T1000 (cell line): ENCODE data around the gene CASKIN2.
"Not testable (repeated sequence)": the region's sequence is repeated elsewhere in the genome, so short reads cannot be mapped to it uniquely, and the experiment has no call there.

Experiments
- DNase-seq: peaks from one replicate; lab custom pipeline; 2025; ENCODE audit warnings: mixed read lengths; lab: John Stamatoyannopoulos, UW

CASKIN2 gene

DNA sequence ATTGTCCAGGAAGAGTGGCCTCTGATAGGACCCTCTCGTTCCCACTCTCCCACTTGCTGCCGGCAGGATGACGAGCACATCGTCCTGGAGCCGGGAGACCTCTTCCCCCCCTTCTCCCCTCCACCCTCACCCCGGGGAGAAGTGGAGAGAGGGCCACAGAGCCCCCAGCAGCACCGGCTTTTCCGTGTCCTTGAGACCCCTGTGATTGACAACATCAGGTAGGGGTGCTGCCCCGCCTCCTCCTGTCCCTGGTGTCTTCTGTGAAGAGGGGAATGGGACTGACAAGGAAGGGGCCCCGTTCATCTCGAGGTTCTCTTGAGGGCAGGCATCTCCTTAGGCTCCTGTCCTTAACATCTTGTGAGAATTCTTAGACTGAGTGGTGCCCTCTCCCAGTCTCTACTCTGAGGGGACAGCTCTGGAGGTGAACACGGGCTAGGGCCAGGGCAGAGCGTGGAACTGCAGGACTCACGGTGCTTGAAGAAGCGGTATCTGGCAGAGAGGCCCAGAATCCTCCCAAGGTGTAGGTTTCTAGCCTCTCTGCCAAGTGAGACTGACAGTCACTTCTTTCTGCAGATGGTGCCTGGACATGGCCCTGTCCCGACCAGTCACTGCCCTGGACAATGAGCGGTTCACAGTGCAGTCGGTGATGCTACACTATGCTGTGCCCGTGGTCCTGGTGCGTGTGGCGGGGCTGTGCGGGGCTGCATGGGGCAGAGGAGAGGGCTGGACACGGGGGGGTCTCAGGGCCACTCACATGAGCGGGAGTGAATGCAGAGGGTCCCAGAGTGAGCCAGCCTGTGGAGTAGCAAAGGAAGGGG, 26.4 kb downstream of the CASKIN2 start:
- no peak for DNase-seq

DNA sequence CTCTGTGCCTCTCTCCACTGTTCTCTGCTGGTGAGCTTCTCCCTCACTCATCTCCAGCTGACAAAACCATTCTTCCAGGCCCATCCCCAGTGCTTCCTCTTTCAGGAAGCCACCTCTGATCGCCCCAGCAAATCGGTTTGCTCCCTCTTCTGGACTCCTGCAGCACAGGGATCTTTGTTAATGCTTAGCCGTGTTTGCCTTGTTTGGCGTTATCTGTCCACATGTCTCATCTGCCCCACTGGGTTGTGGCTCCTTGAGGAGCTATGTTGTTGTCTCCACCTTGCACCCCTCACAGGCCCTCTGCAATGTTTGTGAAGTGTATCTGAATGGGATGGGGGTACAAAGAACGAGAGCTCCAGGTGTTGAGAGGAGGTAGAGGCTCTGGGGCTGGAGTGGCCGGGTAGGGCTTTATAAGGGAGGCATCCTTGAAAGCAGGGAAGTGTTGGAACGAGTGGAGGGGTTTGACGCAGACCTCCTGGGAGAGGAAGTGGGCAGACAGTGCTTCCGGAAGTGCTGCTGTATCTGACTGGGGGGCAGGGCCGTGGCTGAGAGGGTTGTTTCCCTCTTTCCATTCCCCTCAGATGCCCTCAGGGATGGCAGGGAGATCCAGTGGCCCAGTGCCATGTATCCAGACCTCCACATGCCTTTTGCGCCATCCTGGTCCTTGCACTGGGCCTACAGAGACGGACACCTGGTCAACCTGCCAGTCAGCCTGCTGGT, 27.8 kb downstream of the CASKIN2 start:
- no peak for DNase-seq

DNA sequence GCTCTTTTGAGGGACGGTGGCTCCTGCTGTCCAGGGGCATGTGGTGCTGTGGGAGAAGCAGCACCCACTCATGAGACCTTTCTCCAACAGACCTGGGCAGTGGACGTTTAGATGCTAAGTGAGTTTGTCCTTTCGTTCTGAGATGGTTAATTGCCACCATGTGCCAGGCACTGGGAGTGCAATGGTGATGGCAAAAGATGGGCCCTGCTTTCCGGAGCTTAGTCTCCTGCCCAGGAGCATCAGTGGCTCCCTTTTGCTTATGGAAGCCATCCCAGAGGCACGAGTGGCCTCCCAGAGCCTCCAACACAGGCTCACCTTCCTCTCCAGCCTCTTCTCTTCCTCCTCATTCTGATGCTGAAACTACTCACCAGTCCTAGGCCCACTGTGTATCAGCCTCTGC, 28.4 kb downstream of the CASKIN2 start:
- DNase-seq, result no peak

DNA sequence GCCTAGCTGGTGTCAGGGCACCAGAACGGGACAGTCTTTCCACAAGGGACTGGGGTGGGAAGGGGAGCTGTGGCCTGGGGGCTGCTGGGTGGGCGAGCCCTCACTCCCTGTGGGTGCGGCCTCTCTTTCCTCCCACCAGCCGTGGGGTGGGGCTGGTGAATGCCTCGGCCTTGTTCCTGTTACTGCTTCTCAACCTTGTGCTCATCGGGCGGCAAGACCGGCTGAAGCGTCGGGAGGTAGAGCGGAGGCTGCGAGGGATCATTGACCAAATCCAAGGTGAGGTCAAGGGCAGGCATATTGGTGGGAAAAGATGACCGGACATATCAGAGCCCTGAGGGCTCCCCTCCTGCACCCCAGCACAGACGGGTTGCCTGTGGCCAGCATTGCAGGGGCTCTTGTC, 29.2 kb downstream of the CASKIN2 start:
- DNase-seq, result no peak

DNA sequence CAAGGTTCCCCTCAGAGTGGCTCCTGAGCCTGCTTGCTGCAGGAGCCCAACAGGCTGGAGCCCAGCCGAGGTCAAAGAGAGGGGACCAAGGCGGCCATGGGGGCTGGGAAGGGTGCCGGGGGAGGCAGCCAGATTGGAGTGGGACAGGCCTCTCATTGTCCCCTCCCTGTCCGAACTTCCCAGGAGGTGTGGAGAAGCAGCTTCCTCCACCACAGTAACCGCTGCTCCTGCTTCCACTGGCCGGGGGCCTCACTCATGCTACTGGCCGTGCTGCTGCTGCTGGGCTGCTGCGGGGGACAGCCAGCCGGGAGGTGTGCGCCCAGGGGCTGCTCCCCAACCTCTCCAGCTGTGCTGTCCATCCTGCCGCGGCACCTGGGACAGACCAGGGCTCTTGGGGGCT, 29.6 kb downstream of the CASKIN2 start:
- DNase-seq, result no peak

GRCh38 chr17:75482098-75482942, 33.0 kb downstream of the CASKIN2 start:
- no peak for DNase-seq

- no peak for DNase-seq
These were observed 33.9 kb downstream of the CASKIN2 start for GRCh38 chr17:75481194-75482068.

DNA sequence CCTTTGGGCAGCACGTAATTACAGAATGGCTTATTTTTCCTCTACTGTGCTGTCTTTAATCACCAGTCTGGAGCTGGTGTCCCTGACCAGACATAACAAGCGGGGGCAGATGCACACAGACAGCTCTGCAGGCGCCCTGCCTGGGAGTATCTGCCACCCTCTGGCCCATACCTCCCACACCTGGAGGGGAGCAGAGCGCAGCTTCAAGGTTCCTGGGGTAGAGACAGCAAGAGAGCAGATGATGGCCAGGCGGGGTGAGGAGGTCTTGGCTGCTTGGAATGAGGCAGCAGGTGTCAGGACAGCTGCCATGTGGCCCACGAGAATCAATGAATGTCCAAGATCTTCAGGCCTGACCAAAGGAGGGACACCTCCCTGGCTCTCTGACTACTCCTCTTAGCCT, 35.1 kb downstream of the CASKIN2 start:
- DNase-seq, result no peak

DNA sequence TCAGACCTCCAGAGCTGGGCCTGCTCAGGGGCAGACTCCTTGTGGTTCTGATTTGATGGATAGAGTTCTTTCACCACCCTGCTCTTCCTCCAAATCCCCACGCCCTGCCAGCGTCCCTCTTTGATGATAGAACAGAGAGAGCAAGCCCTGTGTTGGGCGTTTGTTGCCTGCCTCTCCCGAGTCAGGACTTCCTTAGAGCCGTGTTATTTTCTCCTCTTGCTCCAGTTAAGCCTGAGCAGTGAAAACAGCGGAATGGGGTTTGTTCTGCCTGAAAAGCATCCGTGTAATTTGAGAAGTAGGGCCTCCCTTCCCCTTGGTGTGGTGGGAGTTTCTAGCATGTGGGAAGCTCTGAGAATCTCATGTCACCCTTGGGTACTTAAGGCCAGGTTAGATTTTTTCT, 36.8 kb downstream of the CASKIN2 start:
- no peak for DNase-seq

- not testable (repeated sequence) for DNase-seq
These were observed 37.9 kb downstream of the CASKIN2 start for GRCh38 chr17:75477490-75477862.

DNA sequence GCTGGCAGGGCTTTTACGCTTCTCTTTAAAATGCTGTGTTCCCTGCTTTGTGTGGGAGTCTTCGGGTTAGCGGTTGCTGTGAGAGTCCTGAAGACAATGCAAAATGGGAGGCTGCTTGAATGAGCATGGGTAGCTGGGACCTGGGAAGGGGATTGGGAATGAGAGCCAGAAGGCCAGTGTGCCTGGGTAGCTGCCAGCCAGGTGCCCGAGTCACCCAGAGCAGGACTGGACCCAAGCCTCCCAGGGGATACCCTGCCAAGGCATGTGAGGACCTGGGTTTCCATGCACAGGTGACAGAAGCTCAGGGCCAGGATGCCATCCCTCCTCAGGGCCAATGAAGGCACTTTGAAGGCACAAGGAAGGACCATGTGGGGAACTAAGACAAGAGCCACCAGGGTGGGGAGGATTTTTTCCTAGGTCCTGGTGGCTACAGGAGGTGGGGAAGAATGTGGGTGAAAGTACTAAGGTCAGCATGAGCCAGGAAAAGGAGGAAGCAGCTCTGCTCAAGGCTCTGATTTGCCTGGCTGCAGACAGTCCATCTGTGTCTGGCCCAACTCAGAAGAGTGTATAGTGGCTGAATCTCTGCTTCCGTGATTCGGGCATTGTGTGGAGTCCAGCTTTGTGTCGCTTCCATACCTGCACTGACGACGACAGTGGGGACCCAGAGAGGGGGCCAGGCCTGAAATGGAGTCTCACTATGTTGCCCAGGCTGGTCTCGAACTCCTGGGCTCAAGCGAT, 38.4 kb downstream of the CASKIN2 start:
- DNase-seq, result no peak

GRCh38 chr17:75476271-75476671, 39.1 kb downstream of the CASKIN2 start:
- no peak for DNase-seq

GRCh38 chr17:75475851-75476250, 39.5 kb downstream of the CASKIN2 start:
- DNase-seq, result no peak

DNA sequence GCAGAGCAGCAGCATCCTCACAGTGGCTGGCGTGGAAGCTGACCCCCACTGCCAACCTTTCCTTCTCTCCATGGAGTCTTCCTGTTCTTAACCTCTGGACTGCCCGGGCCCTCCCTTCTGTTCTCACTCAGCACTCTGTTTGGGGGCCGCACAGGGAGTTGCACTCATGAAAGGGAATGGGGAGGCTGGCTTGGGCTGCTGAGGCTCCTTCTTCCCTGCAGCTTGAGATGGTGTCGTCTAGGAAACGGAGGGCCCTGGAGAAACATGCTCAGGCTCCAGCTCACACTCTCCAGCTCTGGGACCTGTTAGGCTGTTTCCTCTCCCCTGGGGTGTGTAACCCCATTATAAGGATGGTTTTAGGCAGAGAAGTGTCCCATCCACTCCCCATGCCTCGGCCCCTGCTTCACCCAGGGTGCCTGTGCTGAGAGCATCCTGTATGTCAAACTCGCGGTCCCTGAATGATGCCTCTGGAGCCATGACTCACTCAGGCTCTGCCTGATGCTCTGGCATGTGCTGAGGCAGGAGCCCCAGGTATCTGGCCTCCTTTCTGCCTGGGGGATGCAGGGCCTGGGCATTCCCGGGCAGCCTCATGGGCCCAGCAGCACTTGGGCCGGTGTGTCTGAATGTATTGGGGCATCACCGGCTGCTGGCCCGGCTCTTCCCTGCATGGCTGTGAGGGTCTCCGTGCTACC, 40.0 kb downstream of the CASKIN2 start:
- no peak for DNase-seq

- DNase-seq, result no peak
These were observed 40.6 kb downstream of the CASKIN2 start for GRCh38 chr17:75474736-75475135.

DNA sequence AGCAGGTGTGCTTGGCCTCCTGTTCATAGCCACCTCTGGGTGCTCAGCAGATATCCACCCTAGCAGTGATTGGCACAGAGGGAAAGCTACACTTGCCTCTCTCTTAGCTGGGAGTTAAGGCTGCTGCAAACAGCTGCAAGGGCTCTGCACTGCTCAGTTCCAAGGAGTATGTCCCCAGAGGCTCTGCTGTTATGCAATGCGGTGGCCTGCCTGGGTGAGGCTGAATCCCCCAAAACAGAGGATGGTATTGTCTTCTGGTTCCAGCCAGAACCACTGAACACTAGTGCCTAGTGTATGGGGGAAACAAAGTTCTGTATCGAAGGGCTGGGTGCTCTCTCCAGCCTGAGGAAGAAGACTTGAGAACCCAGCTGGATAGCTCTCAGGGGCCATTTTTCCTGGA, 42.1 kb downstream of the CASKIN2 start:
- no peak for DNase-seq

DNA sequence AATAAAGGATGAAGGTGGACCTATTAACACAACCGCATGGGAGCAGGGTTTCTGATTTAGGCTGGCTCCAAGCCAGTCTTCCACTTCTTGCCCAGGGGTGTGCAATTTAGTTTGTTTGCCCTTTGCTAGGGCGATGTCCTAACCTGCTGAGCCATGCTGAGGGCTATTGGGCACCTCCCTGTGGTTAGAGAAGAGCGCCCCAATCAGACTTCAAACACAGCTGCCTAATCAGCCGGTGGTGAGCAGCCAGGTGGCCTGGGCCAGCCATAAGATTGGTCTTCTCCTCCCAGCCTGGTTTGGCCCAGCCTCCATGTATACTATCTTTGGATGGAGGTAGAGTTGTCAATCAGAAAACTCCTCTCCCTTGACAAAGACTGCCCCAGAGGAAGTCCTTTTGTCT, 43.2 kb downstream of the CASKIN2 start:
- DNase-seq, result no peak

GRCh38 chr17:75471207-75471606, 44.1 kb downstream of the CASKIN2 start:
- no peak for DNase-seq

DNA sequence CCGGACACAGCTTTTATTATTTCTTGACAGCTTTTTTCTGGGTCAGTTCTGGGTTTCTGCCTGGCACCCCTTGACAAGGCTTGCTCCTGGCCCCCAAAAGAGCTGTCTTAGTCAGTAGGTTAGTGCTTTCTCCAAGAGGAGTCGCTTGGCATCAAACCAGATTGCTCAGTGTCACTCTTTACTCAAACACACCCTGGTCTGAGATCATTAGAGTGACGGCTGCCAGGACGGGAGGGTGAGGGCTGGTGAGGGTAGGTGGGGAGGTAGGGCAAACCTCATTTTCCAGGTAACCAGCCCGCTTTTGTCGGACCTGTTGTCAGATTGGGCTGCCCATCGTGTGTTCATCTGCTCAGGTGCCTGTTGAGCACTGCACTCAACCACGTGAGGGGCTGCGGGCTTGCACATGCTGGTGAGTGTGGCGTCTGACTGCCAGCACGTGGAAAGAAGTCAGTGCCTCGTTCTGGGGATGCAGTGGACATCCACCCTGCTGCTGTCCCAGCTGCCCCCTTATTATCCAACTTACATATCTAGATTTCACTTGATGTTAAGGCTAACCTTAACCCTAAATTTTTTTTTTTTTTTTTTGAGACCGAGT, 46.5 kb downstream of the CASKIN2 start:
- DNase-seq, result no peak

GRCh38 chr17:75468291-75468754, 47.0 kb downstream of the CASKIN2 start:
- DNase-seq, result no peak
